ENCODE measurements around the gene MMP3. TPM values are rescaled to one million over a fixed set of nuclear protein-coding genes. Genes with fewer than 3 reads are reported as not detected.

Gene MMP3
- polyA plus RNA-seq, 3 donors from 2014 or later, result not detected

DNA sequence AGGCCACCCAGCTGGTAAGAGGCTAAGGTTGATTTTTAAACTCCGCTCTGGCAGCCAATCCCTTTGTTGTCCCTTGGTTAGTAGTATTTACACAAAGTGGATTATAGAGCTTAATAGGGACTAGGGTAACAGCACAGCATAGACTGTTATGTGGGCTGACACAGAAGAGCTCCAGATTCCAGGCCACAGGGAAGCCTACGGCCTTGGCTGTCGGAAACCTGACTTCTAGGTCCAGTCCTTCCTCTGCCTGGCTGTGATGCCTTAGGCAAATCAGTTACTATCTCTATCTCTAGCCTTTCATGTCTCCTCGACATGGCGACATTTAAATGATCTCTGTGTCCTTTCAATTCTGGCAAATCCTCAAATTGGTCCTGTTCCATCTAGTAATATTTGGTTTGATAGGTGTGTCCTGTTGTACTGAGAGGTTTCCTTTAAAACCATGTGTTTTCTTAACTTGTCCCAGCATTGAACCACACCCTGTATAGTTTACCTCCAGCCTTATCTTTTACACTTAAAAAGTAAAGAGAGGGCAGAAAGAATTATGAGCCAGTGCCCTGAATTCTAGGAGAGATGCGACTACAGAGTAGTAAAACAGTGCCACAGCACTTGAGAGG lies 49.6 kb downstream of the MMP3 start:
- Mint-ChIP-seq H3K27ac (no peak overlapping the region), H3K4me1 (no peaks in the 10 kb centered on the region), H3K27me3 (ENCODE audit: low read depth in 3 of 3) (peaks cover 0 to 3% (median 2%) of the 10 kb centered on the region in 3 donors), H3K4me3 (no peak overlapping the region), H3K36me3 (no peaks in the 10 kb centered on the region), H3K9me3 (no peaks in the 10 kb centered on the region)
- no peak for DNase-seq

DNA sequence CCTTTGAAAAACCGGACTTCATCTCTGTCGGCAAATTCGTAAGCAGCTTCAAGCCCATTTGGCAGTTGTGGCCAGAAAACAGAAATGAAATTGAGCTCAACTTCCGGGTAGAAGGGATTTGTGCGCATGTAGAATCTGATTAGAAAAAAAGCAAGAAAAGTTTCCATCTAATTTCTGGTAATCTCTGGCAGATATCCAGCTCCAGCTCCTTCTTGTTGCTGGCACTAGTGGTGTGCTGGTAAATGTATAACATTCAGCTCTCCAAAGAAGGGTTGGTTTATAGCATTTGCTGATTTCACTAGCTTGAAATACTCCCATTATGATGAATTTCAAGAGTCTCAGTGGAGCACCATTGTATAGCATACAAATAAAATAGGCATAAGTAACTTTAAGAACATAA lies 50.8 kb downstream of the MMP3 start:
- no peaks in the 10 kb centered on the region for H3K4me1 Mint-ChIP-seq
- H3K27me3 Mint-ChIP-seq (ENCODE audit: low read depth in 3 of 3), result peaks cover 0 to 3% (median 2%) of the 10 kb centered on the region in 3 donors
- H3K36me3 Mint-ChIP-seq, result no peaks in the 10 kb centered on the region
- H3K4me3 Mint-ChIP-seq, result no peak overlapping the region
- no peak for DNase-seq
- no peaks in the 10 kb centered on the region for H3K9me3 Mint-ChIP-seq
- H3K27ac Mint-ChIP-seq, result no peak overlapping the region

DNA sequence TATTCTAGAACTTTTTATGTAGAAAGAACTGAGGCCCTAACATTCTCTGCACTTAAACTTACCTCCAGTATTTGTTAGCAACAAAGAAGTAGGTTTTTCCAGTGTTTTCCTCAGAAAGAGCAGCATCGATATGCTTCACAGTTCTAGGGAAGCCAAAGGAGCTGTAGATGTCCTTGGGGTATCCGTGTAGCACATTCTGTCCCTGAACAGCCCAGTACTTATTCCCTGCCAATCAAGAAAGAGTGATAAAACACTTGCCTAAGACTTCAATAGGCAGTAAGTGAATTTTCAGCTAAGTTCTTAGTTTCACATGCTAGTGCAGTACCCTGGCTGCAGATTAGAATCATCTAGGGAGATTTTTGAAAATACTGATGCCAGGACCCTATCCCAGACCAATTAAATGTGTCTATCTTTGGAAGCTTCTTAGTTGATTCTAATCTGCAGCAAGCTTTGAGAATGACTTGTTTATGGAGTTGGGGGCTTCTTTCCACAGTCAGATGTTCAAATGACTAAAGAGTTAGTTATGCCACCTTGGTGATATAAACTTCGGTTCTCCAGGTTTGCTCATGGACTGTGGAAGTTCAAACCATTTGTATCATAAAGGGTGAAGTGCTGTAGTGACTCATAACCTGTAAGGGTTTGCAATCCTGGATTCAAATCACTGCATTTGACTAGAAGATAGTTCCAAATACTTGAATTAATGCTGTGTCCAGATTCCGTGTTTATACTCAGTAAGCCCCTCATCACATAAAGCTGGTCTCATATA lies 52.0 kb downstream of the MMP3 start:
- Mint-ChIP-seq H3K4me3 (no peak overlapping the region), H3K27me3 (ENCODE audit: low read depth in 3 of 3) (peaks cover 0 to 3% (median 2%) of the 10 kb centered on the region in 3 donors), H3K9me3 (no peaks in the 10 kb centered on the region), H3K36me3 (no peaks in the 10 kb centered on the region), H3K27ac (no peak overlapping the region), H3K4me1 (no peaks in the 10 kb centered on the region)
- DNase-seq, result no peak

DNA sequence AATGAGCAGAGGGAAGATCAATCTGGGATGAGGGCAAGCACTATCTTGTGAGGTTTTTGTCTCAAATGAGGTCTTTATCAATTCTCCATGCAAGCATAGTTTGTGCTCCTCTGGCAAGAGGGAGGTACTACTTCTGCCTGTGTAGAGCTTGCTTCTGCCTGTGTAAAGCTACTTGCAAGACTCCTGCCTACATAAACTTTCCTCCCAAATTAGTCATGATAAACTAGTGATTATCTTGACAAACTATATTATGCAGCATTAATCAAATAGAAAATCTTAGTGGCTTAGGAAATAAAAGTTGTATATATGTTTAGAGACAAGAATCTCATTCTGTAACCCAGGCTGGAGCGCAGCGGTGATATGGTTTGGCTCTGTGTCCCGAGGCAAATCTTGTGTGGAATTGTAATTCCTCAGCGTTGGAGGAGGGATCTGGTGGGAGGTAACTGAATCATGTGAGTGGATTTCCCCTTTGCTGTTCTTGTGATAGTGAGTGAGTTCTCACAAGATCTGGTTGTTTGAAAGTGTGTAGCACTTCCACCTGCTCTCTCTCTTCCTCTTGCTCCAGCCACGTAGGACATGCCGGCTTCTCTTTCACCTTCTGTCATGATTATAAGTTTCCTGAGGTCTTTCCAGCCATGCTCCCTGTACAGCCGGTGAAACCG lies 54.9 kb downstream of the MMP3 start:
- Mint-ChIP-seq H3K36me3 (no peaks in the 10 kb centered on the region), H3K4me1 (no peaks in the 10 kb centered on the region), H3K27ac (no peak overlapping the region)

More for the DNA sequence above, 54.9 kb downstream of the MMP3 start:
- H3K4me3 Mint-ChIP-seq, result no peak overlapping the region
- peaks cover 0 to 3% (median 0%) of the 10 kb centered on the region in 3 donors for H3K27me3 Mint-ChIP-seq (ENCODE audit: low read depth in 3 of 3)
- no peaks in the 10 kb centered on the region for H3K9me3 Mint-ChIP-seq
- no peak for DNase-seq

Other genes starting within 250 kb of the MMP3 start
- not detected for gene MMP20, start 218.3 kb downstream of the MMP3 start, polyA plus RNA-seq
- gene MMP27, start 137.8 kb downstream of the MMP3 start, polyA plus RNA-seq, result not detected
- gene MMP8, start 118.7 kb downstream of the MMP3 start, polyA plus RNA-seq, result not detected
- not detected for gene MMP10, start 63.0 kb downstream of the MMP3 start, polyA plus RNA-seq
- not detected for gene MMP1, start 45.4 kb downstream of the MMP3 start, polyA plus RNA-seq
- gene MMP12, start 31.4 kb upstream of the MMP3 start, polyA plus RNA-seq, result not detected
- not detected for gene MMP13, start 112.1 kb upstream of the MMP3 start, polyA plus RNA-seq
- 10 to 100 TPM; 26.1 to 34.4 (median 26.9) TPM for gene DCUN1D5, start 248.6 kb upstream of the MMP3 start, polyA plus RNA-seq